ENCODE results near the gene WDR3. TPM values are rescaled to one million over a fixed set of nuclear protein-coding genes. Genes with fewer than 3 reads are reported as not detected.

The WDR3 gene
- total RNA-seq: 27.3 and 27.5 TPM in 2 replicates

DNA sequence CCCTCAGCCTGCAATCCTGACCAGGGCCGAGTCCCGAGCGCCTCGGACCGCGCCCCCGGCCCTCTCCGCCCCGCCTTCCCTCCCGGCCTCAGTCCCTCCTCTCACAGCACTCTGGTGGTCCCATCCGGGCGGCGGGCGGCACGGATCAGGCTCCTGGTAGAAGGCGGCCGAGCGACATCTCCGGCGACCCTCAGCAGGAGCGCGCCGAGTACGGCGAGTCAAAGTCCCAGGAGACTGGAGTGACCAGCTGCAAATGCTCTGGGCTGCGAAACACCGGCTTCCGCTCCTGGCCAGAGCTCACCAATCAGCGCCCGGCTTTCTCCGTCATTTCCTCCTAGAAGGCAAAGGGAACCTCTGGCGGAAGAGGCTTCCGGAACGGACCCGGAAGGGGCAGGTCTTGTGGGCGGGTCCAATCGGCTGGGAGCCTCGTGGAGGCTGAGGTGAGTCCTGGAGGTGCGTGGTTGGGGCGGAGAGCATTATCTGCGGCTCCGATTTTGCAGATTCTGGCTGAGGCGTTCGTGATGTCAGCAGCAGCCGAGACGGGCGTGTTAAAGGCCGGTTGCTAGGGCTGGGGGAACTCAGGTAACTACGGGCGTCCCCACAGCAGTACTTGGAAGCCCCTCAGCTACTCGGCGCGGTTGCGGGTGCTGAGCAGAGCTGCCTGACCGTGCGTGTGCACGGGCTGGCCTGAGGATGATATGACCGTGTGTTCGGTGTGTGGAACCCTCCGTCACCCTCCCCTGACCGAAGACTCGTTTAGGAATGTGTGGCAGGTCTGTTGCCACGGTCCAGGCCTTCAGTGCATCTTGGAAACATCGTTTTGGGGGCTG is at the start of gene WDR3, which contains the start of gene GDAP2:
Gene WDR3, plus strand, starts transcription at position 397 of the 830 bp plus-strand sequence. CDS start 3,581 bp downstream, outside the sequence.
Gene GDAP2, minus strand, starts transcription at position 279 of the 830 bp plus-strand sequence. CDS start 9,264 bp downstream, outside the sequence.

Other genes with a start within 250 kb of the WDR3 start
- gene GDAP2, start 118 bp upstream of the WDR3 start, total RNA-seq: 30.7 and 34.3 TPM in 2 replicates